NCI-H1436 (cell line): Measurements from ENCODE around the gene LETM1.

Experiments used
- DNase-seq: peaks from one replicate; lab custom pipeline; 2025; lab: John Stamatoyannopoulos, UW

LETM1 gene

GRCh38 chr4:1825326-1825725 lies 30.6 kb downstream of the LETM1 start:
- no peak for DNase-seq

GRCh38 chr4:1824746-1825145 lies 31.2 kb downstream of the LETM1 start:
- no peak for DNase-seq

DNA sequence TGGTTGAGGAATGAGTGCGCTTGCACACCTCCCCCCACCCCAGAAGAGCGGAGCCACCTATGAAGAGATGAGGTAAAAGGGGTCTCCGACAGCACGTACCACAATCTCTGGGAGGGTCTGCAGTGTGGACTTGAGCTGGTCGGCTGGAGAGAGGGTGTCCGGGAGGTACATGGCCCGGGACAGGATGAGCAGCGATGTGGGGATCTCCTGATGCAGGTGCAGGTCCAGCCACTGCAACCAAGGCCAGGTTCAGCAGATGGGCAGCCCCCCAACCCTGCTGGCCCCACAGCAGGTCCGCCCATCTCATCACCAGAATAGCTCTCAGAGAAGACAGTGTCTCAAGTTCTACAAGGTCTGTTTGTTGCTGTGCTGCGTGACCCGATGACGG lies 32.4 kb downstream of the LETM1 start:
- DNase-seq, result no peak

DNA sequence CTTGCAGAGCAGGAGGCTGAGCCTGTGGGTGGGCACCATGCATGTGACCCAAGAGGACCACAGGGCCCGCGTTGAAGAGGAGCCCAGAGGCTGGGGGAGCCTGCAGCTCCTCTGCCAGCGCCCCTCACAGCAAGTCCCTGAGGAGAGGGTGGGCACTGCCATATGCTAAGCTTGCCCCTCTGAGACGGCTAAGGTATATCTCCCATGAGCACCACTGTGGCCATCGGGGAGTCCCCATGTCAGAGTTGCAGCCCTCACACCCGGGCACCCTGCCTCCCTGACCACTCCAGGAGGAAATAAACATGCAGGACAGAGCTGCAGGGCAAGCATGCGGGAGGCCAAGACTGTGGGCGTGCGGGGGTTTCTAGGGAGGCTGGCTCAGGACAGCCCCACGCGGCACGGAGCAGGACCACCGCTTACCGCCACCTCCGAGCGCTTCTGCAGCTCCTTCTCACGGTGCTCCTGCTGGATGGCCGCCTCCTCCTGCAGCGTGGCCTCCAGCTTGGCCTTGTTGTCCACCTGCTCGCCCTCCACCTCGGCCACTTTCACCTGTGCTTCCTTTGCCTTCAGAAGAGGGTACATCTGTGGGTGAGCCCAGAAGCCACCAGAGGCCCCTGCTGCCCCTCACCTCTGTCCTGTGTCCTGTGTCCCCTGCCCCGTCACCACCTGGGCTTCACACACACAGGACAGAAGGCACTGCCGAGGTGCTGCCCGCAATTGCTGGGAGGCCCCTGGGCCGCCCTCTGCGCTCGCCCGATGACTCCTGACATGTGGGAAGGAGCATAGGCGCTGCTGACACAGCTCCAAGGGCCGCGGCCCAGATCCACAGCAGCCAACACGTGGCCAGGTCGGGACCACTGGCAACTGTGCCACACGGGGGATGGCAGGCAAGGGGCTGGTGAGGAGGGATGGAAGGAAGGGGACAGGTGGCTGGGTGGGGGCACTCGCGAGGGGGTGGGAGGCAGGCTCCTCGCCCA lies 33.1 kb downstream of the LETM1 start:
- DNase-seq, result no peak

DNA sequence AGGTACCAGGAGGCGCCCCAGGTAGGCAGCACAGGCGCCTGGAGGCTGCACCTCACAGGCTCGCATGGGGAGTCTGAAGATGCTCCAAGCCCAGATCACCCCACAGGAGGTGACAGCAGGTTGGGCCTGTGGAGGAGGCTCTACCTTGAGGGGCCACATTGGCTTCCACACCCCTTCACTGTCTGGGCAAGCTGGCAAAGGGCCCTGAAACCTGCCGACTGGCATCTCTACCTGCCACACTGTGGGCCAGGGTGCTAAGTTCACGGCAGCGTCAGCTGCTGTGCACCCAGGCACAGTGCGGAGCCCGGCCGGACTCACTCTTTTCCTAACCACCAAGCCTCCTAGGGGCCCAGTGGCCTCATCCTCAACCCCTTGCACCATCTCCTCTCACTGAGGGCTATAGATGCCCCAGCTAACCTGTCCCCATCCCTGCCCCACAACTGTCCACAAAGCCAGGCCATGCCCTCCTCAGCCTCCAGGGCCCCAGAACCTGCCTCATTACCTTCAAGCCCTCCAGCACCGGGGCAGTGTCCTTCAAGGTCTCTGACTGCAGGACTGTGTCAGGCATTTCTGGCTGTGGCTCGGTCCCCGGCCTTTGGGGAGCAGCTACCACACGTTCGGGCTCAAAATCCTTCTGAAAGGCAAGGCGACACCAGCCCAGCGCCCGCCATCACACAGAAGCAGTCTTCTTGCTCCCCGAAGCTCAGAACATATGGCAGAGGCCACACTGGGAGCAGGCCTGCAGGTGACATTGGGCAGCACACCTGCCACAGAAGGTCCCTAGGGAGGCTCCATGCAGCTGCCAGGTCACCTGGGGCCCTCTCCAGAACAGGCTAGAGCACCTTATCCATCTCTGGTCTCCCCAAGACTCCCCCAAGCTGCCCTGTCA lies 34.0 kb downstream of the LETM1 start:
- DNase-seq, result no peak

GRCh38 chr4:1819816-1820215 lies 36.1 kb downstream of the LETM1 start:
- DNase-seq, result no peak

DNA sequence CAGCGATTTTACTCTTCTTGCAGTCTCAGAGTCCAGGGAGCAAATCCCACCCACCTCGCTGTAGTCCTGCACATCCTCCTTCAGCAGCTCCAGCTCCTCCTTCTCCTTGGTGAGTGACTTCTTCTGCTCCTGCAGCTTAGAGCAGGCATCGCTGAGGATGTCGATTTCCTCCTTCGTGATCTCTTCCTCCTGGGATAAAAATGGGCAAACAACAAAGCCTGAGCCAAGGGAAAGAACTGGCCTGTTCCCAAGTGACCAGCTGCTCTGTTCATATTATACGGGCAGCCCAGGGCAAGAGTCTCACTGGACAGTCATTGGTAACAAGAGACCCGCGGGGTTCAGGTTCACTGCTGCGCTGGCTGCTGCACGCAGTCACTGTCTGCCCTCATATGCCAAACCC lies 36.7 kb downstream of the LETM1 start:
- no peak for DNase-seq

DNA sequence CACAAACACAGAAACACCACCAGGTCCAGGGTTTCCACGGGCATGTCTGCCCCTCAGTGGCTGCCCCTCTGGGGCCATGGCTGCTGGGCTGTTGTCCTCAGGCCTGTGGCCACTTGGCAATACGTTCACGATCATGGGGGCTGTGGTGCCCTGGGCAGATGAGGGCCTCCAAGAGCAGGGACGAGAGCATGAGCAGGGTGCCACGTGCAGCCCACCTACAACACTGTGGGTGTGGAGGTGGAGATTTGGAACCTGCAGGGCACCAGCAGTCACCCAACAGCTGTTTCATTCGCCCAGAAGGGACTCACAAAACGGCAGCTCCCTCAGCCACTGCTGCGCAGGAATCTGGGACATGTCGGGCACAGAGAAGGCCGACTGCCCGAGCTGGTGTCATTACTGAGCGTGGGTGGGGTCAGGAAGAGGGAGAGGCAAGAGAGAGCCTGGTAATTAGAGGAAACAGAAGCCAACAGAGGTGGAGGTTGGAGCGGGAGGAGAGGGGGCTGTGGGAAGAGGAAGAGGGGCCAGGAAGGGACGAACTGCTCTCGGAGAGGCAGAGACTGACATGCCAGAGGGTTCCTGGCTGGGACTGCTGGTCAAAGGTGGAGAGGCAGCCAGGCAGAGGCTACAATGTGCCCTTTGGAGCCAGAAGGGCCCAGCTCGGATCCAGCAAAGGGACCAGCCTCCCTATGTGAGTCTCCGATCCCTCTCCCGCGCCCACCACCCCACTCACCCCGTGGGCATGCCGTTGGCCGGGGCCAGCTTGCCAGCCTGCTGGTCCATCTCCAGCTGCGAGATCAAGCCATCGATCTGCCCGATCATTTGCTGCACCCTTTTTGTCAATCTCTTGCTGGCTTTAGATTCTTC lies 39.7 kb downstream of the LETM1 start:
- DNase-seq, result no peak

DNA sequence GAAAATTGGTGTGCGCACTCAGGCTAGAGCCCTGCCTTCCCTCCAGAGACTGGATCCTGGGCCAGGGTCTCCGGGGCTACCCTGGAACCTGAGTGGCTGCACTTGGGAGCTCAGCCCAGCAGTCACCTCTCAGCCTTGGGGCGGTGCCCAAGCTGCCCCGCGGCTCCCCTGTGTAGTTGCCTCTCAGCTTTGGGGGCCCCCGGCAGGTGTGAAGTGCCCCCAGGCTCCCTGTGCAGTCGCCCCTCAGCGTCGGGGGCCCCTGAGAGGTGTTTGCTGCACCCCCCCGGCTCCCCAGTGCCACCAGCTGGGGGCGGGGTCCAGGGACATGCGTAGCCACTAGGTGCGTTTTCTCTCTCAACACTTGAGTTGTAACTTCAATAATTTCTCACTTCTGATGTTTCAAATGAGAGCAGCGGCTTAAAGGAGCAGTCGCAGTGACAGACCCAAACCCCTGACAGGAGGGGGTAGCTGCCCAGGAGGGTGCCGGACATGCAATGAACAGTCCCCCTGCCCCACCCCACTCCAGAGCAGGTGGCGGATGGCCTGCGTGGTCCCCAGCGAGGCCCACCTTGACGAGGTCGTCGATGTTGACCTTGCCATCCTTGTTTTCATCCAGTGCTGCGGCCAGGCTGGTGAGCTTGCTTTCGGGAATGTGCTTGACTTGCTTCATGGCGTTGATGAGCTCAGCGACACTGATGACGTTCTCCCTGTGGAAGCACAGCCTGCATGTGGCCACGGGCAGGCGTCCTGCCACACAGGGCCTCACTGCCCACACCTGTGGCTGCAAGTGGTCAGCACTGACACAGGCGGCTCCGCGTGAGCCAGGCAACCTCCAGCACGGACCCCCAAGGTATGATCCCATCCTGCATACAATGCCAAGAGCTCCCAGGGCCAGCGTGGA lies 40.6 kb downstream of the LETM1 start:
- no peak for DNase-seq

GRCh38 chr4:1814453-1814852 lies 41.5 kb downstream of the LETM1 start:
- no peak for DNase-seq

- DNase-seq, result peak; percentile 29
Measured at GRCh38 chr4:1813915-1814314, 42.0 kb downstream of the LETM1 start.

- DNase-seq, result no peak
Measured at GRCh38 chr4:1813231-1813630, 42.7 kb downstream of the LETM1 start.

GRCh38 chr4:1812720-1813119 lies 43.2 kb downstream of the LETM1 start:
- DNase-seq, result no peak

DNA sequence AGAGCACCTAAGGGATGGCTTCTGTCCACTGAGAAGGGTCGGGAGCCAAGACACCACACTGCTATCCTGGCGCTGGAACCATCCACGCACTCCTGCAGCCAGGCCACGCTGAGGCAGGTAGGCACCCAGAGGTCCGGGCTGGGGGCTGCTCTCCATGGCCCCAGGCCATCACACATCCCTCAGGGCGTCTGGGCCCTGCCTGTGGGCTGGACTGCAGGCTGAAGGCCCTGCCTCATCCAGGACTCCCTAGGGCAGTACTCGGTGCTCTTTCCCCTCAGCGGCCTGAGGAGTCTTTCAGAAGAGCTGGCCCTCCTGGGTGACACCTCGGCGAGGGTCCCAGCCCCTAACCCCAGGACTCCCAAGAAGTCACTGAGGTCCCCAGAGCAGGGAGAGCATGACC lies 45.2 kb downstream of the LETM1 start:
- no peak for DNase-seq

DNA sequence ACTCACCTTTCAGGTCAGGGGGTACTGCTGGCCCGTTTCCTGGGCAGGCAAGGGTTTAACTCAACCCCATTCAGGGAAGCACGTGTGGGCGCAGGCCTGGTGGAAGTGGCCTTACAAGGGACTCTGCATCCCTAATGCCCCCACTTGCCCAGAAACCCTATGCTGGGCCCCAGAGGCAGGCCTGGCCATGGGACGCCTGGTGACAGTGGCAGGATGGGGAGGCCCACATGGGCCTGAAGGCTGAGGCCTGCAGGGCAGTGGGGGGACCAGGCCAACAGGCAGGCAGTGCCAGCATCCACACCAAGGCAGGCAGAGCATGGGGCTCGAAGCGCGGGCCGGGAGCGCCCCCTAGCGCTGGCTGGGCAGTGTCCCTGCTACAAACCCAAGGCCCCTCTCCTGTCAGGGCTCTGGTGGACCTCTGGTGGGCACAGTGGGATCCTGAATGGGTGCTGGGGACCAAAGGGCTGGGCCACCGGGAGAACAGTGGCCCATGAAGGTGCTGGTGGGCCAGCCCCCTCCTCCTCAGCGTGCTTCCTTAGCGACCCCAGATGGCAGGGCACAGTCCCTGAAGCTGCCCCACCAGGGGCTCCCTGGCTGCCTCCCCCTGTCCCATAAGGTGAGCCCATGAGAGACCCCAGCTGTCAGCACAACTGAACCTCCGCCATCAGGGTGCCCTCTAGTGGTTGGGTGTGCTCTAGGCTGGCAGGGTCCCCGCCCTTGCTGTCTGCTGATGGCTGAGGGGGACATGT lies 46.0 kb downstream of the LETM1 start:
- peak; percentile 49 for DNase-seq

- no peak for DNase-seq
Measured at GRCh38 chr4:1808851-1809753, 46.9 kb downstream of the LETM1 start.

DNA sequence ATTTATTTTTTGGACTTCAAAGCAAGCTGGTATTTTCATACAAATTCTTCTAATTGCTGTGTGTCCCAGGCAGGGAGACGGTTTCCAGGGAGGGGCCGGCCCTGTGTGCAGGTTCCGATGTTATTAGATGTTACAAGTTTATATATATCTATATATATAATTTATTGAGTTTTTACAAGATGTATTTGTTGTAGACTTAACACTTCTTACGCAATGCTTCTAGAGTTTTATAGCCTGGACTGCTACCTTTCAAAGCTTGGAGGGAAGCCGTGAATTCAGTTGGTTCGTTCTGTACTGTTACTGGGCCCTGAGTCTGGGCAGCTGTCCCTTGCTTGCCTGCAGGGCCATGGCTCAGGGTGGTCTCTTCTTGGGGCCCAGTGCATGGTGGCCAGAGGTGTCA lies 47.6 kb downstream of the LETM1 start:
- no peak for DNase-seq

DNA sequence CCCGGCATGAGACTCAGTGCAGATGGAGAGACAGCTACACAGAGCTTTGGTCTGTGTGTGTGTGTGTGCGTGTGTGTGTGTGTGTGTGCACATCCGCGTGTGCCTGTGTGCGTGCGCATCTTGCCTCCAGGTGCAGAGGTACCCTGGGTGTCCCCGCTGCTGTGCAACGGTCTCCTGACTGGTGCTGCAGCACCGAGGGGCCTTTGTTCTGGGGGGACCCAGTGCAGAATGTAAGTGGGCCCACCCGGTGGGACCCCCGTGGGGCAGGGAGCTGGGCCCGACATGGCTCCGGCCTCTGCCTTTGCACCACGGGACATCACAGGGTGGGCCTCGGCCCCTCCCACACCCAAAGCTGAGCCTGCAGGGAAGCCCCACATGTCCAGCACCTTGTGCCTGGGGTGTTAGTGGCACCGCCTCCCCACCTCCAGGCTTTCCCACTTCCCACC lies 48.6 kb downstream of the LETM1 start:
- DNase-seq, result no peak
